GM19035 (cell line): Measurements from ENCODE around the gene DRAXIN.

Experiments used
- ATAC-seq: cut with Tn5 transposase; IDR thresholded peaks from one replicate; pipeline ENCODE4 v1.9.1; 2021; ENCODE audit not compliant: unreplicated experiment

Gene DRAXIN

DNA sequence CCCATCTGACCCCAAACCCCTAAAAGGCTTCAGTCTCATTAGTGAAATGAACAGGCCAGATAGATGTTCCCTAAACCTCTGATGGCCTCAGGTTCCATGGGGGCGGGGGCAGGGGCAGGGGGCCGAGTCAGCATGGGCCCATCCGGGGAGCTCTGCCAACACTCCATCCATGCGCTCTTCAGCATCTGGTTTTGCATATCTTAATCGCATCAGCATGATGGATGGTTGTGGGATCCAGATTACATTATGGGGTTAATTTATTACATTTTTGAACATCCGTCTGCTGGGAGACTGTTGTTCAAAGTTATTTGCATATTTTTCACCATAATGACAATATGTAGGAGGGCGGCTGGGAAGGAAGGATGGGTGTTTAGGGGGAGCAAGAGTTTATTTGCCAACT, 7.4 kb upstream of the DRAXIN start:
- no peak for ATAC-seq

DNA sequence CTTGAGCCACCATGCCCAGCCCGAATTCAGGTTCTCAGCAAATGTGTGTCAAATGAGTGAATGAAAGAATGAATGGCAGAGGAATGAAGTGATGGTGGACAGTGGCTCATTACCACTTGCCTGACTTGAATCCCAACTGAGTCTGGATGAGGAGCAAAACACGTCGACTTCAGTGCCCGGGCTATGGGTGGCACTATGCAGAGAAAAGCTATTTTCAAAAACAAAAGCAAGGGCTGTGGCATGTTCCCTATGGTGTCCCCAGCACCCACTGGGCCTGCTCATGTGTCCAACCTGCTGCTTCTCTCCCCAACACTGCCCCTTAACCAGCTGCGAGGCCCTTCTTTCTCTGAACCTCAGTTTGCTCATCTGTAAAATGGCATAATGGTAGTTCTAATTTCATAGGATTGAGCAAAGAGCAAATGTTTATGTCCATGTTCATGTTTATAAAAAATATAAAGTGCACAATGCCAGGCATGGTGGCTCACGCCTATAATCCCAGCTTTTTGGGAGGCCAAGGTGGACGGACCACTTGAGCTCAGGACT, 6.2 kb upstream of the DRAXIN start:
- no peak for ATAC-seq

DNA sequence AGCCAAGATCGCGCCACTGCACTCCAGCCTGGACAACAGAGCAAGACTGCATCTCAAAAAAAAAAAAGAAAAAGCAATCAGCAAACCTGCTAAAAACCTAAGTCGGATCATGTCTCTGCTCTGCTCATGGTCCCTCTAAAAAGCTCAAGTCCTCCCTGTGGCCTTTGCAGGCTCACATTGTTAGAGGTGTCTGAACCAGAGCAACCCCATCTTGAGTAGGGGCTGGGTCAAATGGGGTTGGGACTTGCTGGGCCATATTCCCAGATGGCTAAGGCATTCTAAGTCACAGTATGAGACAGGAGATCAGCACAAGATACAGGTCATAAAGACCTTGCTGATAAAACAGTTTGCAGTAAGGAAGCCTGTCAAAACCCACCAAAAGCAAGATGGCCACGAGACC, 3.0 kb upstream of the DRAXIN start:
- ATAC-seq: no peak

DNA sequence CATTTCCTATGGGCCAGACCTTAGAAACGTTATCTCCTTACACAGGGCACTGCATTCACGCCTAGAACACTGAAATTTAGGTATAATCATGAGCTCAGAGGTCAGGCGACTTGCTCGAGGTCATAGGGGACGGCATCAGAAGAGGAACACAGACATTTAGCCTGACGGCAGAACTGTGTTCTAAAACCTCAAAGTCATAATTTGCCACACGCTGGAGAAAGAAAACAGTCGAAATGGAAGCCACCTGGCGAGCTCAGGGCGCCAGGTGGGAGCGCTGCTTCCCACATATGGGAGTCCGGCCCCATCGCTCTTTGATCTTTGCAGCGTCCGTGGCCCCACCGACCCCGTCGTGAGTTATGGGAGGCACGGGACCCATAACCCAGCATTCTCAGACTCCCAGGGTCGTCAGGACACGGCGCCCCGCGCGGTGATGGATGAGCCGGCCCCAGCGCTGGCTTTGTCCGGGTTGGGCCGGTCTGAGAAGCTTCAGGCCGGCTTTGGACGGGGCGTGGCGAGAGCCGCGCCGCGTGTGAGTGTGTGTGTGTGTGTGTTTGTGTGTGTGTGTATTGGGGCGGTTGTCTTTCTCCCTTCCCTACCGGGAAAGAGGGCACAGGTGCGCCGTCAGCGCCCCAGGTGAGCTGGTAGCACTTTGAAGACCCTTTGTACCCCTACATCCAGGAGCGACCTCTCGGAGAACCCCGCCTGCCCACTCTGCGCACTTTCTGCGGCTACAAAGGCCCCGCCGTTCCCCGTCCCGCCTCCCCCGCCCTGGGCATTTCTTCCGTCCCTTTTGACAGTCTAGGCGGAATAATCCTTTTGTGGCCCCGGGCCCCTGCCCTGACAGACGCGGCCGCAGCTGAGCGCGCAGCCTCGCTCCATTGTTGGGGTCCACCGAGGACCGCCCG, 861 bp upstream of the DRAXIN start:
- ATAC-seq: no peak

DNA sequence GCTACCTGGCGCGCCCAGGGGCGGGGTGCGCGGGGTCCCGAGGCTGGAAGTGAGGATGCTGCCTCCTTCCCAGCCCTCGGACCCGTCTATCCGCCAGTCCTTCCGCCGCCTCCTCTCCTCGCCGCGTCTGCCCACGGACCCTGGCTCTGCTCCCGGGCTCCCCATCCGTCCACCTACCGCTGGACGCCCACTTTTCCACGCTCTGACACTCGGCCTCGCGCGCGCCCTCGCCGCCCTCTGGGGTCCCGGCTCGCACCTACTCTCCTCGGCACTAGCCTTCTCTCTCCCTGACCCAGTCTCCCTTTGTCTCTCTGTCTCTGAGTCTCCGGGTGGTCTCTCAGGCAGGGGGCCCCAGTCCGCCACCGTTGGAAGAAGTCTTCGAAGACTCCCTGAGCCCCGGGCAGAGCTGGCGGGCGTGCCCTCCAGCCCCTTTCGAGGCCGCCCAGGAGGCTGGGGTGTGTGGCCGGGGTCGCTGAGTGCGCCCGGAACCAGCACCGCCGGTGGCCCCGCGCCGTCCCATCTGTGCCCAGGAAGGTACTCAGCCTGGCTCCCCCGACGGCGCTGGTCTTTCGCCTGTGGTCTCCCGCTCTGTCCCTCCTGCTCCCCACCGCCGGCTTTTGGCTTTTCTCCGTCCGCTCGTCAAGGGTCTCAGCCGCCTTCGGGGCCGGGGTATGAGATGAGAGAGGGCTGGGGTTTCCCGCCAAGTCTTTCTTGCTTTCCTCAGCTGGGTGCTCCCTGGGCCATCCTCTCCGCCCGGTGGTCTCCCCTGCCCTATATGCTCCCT, 610 bp downstream of the DRAXIN start:
- no peak for ATAC-seq

DNA sequence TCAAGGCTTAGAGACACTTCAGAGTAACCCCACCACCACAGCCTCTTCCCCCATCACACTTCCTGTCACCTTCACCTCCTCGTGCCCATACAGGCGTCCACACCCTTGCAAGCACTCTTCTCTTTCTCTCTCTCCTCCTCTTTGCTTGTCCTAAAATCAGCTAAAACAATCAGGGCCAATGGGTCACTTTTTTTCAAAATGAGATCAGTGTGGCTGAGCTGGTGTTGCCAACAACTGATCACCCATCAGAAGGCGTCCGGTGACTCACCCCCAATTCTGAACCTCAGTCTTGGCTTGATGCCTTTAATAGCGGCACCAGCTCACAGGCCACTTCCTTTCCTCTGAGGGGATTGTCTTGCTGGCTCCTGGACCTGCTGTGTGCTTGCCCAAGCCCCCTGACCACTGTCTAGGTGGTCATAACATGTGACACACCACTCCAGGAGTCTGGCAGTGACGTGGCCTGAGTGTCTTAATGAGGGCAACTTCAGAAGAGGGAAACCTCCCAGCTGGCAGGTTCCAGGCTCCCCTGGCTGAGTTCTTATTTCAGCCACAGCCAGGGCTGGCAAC, 1.6 kb downstream of the DRAXIN start:
- ATAC-seq: no peak

DNA sequence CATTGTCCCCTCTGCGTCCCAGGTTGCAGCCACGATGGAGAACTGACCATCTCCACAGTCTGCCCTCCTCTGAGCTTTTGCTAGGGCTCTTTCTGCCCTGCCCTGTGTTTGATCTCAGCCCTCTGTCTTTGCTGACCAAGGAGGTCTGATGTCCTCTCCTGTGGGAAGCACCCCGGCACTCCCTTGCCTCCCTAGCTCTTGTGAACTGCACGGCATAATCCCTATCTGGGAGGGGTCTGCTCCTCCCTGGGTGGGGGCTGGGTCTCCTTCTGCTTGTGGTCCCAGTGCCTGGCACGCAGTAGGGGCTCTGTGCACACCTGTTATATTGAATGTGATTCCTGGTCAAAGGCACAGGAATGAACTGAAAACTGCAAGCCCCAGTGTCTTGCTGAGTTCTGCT, 2.4 kb downstream of the DRAXIN start:
- ATAC-seq: no peak

DNA sequence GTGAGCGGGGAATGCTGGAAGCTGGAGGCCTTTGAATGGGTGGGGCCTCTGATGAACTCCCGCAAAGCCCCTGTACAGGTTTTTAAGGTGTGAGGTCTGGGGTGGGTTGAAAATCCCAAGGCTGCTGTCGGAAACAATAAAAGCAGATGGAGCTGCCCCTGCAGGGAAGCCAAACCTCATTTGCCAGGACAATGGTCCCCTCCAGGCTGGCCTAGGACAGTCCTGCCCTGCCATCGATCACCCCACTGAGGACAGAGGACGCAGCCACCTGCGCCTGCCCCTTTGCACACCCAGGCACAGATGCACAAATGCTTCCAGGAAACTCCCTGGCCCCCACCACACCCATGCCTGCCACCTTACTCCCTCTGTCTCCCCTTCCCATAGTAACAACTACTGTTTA, 4.4 kb downstream of the DRAXIN start:
- ATAC-seq: no peak

DNA sequence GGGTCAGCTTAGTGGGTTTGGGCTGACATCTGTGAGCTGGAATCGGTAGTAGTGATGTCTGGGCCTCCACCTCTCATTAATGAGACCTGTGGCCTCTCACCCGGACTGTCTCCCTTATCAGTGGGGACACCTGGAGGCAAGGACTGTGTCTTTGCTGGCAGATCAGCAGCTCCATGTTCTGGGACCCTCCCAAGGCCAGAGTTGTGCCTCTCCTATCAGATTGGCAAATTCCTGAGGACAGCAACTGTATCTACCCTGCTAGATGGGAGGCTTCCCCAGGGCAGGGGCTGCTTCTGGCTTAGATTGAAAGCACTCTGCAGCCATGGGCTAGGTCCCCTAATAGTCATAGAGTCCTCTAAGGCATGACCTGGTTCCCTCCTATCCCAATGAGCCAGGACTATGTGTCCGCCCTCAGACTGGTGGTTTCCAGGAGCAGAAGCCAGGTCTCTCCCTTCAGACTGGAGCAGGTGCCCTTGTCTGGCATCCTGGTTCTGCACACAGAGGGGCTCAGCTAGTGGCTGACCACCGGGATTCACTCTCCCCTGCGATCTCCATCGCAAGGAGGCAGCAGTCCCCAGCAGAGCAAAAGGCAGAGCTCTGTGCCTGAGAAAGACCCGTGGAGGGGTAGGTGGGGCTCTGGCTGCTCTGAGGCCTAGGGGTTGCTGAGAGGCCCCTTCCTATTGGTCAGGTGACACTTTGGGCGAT, 5.8 kb downstream of the DRAXIN start:
- ATAC-seq: no peak

DNA sequence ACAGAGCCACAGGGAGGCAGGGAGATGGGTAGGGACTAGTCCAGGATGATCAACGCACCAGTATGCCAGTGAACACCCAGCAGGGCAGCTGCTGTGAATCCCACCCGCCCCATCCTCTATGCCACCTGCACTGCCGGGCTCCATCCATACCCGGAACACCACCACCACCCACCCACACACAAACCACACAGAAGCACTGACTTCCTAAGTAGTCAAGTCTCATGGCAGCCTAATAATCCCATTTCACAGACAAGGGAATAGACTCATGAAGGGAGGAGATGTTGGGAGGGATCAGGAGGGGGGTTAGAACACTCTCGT, 6.3 kb downstream of the DRAXIN start:
- ATAC-seq: no peak

DNA sequence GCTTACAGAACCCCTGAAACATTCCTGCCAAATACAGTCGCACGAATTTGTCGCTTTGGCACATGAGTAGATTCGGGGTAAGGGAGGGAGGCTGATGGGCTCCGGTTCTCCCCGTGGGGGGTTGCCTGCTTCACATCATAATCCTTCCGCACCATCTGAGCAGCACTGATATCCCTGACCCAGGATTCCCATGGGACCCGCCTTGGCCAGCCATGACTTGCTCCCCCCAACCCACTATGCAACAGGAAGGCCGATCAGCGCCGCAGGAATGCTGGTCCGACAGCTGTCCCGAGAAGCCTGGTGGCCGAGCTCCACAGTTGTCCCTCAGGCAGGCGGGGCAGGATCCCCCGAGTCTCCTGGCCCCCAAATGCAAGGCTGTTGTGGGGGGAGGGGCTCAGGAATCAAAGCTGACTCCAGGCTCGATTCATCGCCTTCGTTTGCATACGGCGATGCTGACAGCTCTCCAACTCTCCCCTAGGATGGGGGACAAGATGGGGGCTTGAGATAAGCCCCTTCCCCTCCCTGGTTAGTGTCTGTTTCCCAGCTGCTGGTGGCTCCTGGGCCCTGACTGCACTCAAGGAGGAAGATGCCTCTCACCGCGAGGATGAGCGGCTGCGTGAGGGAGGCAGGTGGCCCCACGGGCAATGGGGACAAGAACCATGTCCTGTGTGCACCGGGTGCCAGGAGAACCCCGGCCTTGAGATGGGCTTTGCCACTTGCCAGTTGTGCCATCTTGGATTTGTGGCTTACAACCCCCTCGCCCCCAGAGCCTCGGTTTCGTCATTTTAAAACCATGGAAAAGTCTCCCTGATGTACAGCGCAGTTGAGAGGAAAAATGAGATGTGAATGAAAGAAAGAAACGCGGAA, 9.3 kb downstream of the DRAXIN start:
- no peak for ATAC-seq

DNA sequence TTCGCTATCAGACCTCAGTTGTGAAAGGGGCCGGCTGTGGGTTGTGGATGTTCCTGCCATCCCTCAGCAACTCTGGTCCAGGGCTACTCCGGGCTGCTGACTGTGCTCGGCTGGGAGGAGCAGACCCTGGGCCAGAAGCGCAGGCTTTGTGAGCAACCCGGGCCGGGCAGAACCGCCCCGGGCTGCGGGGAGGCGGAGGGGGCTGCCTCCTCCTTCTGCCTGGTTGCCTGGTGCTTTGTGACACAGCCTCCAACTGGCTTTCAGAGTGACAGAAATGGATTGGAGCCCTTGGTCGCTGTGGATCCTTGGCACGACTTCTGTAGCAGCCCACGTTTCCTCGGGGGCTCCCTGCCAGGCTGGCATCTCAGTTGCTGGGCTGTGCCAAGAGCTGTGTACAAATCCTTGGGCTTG, 10.0 kb downstream of the DRAXIN start:
- no peak for ATAC-seq

DNA sequence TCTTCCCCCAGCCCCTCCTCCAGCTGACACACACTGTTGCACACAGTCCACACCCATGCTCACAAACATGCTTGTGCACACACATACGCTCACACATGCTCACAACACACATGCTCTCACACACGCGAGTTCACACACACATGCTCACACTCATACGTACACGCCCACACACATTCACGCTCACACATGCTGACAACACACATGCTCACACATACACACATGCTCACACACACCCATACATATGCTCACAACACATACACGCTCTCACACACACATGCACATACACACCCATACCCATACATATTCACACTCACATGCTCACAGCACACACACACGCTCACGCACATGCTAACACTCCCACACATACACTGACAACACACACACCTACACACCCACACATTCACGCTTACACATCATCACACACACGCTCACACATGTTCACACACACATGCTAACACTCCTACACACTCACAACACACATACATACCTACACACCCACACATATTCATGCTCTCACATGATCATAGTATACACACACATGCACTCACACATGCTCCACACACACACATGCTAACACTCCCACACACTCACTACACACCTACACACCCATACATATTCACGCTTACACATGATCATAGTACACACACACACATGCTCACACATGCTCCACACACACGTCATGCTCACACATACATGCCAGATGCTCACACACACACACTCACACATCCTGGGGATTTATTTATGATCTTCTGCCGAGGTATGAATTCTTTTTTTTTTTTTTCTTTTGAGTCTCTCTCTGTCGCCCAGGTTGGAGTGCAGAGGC, 10.7 kb downstream of the DRAXIN start:
- no peak for ATAC-seq

DNA sequence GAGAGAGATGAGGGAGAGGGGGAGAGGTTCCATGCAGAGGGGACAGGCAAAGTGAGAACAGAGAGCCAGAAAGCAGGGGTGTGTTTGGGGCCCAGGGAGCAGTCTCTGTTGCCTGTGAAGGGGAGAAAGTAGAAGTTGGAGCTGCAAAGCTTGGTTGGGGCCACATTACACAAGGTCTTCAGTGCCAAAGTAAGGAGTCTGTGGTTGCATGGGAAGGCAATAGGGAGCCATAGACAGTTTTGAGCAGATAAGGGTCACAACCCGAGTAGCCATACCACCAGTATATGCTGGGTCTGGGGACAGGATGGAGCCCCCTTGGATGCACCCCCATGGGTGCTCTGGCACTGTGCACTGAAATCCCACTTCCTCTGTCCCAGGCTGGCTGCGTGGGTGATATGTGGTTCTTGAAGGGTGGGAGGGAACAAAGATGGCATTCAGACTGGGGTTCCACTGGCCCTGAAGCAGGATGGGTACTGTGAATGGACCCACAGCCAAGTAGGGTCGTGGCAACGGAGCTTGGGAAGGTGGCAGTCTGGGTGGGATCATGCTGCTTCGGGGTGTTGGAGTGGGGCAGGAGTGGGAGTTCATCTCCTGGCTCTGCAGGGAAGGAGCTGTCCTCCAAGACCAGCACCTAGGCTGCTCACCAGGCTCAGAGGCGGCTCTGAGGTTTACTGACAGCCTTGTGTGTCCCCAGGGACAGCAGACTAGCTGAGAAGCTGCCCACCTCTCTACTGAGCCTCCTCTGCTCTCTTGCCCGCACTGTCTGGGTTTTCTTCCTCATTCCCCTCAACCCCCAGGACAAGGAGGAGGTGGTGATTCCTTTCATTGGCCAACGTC, 12.1 kb downstream of the DRAXIN start:
- no peak for ATAC-seq

DNA sequence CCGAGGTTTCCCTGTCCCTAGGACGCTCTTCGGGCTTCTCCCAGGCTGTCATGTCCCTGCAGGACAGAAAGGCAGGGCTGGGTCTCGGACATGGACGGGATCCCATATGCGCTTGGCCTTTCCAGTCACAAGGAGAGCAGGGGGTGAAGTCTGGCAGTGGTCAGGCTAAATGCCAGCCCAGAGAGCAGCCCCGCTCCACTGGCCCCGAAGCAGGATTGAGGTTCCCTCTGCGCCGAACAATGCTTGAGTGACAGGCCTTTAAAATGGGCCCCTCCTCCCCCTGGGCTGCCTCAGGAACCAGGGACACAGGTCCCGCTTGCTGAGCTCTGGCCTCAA, 12.7 kb downstream of the DRAXIN start:
- ATAC-seq: no peak

DNA sequence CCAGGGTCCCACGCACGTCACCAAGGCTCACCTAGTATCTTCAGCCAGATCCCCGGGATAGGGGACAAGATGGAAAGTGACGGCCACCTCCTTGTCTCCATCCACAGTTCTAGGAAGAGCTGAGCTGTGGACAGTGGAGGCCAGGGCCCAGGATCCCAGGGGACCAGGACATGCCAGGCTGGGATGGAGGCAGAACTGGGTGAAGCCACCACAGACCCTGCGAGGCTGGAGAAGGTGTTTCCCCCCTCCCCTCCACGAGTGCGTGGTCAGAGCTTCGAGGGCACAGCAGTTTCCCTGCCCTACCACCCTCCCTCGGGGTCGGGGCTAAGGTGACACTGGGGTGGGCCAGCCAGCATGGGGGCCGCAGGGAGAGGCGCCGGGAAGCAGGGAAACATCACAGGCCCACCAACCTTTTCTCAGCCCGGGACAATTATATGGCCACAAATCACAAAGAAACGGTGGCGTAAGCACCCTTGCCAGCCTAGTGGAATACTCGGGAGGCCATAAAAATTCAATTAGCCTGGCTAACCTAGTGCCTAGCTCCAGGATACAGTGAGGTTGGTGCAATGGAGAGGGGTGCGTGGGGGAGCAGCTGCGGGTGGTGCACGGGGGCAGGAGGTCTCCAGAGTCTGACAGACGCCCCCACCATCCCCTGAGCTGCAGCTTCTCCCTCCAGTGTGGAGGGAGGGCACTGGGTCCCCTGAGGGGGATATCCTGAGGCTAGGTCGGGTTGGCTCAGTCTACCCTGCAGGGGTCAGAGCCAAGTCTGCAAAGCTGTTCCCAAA, 13.4 kb downstream of the DRAXIN start:
- no peak for ATAC-seq

DNA sequence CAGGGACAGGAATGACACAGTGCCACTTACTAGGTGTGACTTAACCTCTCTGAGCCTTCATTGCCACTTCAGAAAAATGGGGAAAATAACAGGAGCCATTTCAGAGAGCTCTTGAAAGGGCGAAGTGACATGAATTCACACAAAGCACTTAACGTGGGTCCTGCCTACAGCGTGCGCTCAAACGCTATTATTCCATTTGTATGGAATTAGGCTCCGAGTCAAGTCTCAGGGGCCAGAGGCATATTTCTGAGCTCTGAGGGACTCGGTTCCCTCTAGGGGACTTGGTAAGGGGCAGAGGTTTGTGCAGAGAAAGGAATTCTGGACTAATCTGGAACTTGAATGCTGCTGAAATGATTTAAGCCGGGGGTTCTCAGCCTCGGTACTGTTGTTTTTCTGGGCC, 14.1 kb downstream of the DRAXIN start:
- ATAC-seq: no peak

DNA sequence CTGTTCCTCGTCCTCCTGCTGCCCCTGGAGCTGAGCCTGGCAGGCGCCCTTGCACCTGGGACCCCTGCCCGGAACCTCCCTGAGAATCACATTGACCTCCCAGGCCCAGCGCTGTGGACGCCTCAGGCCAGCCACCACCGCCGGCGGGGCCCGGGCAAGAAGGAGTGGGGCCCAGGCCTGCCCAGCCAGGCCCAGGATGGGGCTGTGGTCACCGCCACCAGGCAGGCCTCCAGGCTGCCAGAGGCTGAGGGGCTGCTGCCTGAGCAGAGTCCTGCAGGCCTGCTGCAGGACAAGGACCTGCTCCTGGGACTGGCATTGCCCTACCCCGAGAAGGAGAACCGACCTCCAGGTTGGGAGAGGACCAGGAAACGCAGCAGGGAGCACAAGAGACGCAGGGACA, 14.8 kb downstream of the DRAXIN start:
- no peak for ATAC-seq
